Transverse colon (tissue), 4 donors: ENCODE measurements around the gene SNX33. TPM values are rescaled to one million over a fixed set of nuclear protein-coding genes. Genes with fewer than 3 reads are reported as not detected.

Experiments
- DNase-seq: peaks from one replicate; pipeline ENCODE4 v3.0.0-alpha.2; 2019
- H3K27ac ChIP-seq, 4 donors: fragments of 200-600 bp; sonication (generic); 2 replicates each; pipeline ENCODE4 v1.5.1; 2016 to 2018; ENCODE audit warnings: inconsistent platforms in 4 of 4
- H3K27me3 ChIP-seq: fragments of 200-600 bp; sonication (generic); 2 replicates; pipeline ENCODE4 v1.5.1; 2017; ENCODE audit warnings: inconsistent platforms
- H3K36me3 ChIP-seq, 4 donors: fragments of 200-600 bp; sonication (generic); 2 replicates each; pipeline ENCODE4 v1.5.1; 2017 to 2019; ENCODE audit warnings: inconsistent platforms in 4 of 4
- H3K4me1 ChIP-seq, 4 donors: fragments of 200-600 bp; sonication (generic); 2 replicates each; pipeline ENCODE4 v1.5.1; 2017 to 2020; ENCODE audit warnings: inconsistent platforms in 4 of 4
- H3K4me3 ChIP-seq, 4 donors: fragments of 200-600 bp; sonication (generic); 1 replicate in 1 of 4; 2 replicates in 3 of 4; pipeline versions ENCODE4 v1.5.1 to v1.6.1; 2017 to 2019; ENCODE audit warnings: inconsistent platforms in 4 of 4
- H3K9me3 ChIP-seq, 2 donors: fragments of 200-600 bp; sonication (generic); 2 replicates each; pipeline ENCODE4 v1.5.1; 2017 to 2019; ENCODE audit warnings: inconsistent platforms in 2 of 2
- CTCF ChIP-seq, 5 experiments: fragments of 200-600 bp in 3 of 5; fragments of 450-650 bp in 2 of 5; sonication (generic) in 3 of 5; IDR thresholded peaks; 1 replicate in 2 of 5; 2 replicates in 3 of 5; pipeline ENCODE4 v1.5.1; 2016 to 2017; ENCODE audit warnings: antibody characterized with exemption in 5 of 5, inconsistent platforms in 3 of 5, mild to moderate bottlenecking in 2 of 5, moderate library complexity in 1 of 5
- EP300 ChIP-seq: sonication (generic); formaldehyde crosslinking; IDR thresholded peaks from one replicate; pipeline ENCODE4 v1.6.1; 2017; ENCODE audit warnings: antibody characterized with exemption, low read depth
- POLR2A ChIP-seq: fragments of 450-650 bp; IDR thresholded peaks from one replicate; pipeline ENCODE4 v1.6.1; 2016; ENCODE audit warnings: antibody characterized with exemption, mild to moderate bottlenecking, moderate library complexity
- POLR2AphosphoS5 ChIP-seq, 3 donors: sonication (generic); formaldehyde crosslinking; IDR thresholded peaks; one replicate each; pipeline ENCODE4 v1.6.1; 2016; ENCODE audit warnings: antibody characterized with exemption in 3 of 3
- WGBS, 2 donors: methylation state at CpG; one replicate each; pipeline ENCODE4 v1.1.5; 2018; ENCODE audit warnings: low coverage in 1 of 2; 5-methylcytosine and 5-hydroxymethylcytosine counted together
- in situ Hi-C, 4 donors: fragments of 200-750 bp; cut with MboI; loops; one replicate each; pipeline versions ENCODE4 v1.15.0 to v1.15.1; 2017; ENCODE audit warnings: low sequenced_read_pairs in 3 of 4, low pct_ligation_motif_present in 1 of 4, low pct_unique_long_range_greater_than_20kb in 1 of 4
- intact Hi-C: fragments of 100-400 bp; cut with DNase I; formaldehyde crosslinking; loops from one replicate; pipeline ENCODE4 v1.15.1; 2023; ENCODE audit warnings: low total_unique reads
- total RNA-seq, 4 donors: library from RNA; depleted of rRNA; stranded (reverse); fragments of >200 nt; gene quantifications; one replicate each; pipeline ENCODE4 v1.1.0, GENCODE V29; 2016

SNX33 gene
- total RNA-seq, 4 donors from 2014 or later: 26.5 to 52.0 (median 36.5) TPM

- Histone ChIP-seq H3K27me3 (no peaks in the 10 kb centered on the region), H3K4me1 (peaks cover 37 to 58% (median 46%) of the 10 kb centered on the region in 4 donors), H3K36me3 (peaks cover 0 to 4% (median 0%) of the 10 kb centered on the region in 4 donors), H3K9me3 (no peaks in the 10 kb centered on the region), H3K4me3 (no peak overlapping the region), H3K27ac (no peak overlapping the region)
- no peak for DNase-seq
- in situ Hi-C loops (no loop called here), intact Hi-C loops (no loop called here)
- TF ChIP-seq POLR2AphosphoS5 (IDR thresholded peaks at IDR 0.05) (no peak), POLR2A (no peak), CTCF (IDR thresholded peaks at IDR 0.05) (no peak), EP300 (no peak)
- 92 to 95% methylated on average over 4 to 5 of the region's 5 CpGs for WGBS, 2 donors
These were observed 8.6 kb downstream of the SNX33 start for GRCh38 chr15:75656331-75656730.

GRCh38 chr15:75656813-75657212, 9.1 kb downstream of the SNX33 start:
- in situ Hi-C loops: no loop called here
- peaks cover 0 to 4% (median 0%) of the 10 kb centered on the region in 4 donors for H3K36me3 ChIP-seq
- peaks cover 32 to 58% (median 43%) of the 10 kb centered on the region in 4 donors for H3K4me1 ChIP-seq

GRCh38 chr15:75659141-75659771, 11.5 kb downstream of the SNX33 start:
- in situ Hi-C loops: no loop called here
- 33 to 81% methylated on average over 1 to 9 of the region's 9 CpGs for WGBS, 2 donors
- no peaks in the 10 kb centered on the region for H3K9me3 ChIP-seq
- H3K27me3 ChIP-seq: no peaks in the 10 kb centered on the region
- DNase-seq: no peak
- peaks cover 0 to 4% (median 0%) of the 10 kb centered on the region in 4 donors for H3K36me3 ChIP-seq
- intact Hi-C loops: no loop called here
- TF ChIP-seq POLR2AphosphoS5 (IDR thresholded peaks at IDR 0.05): no peak
- no peak for TF ChIP-seq POLR2A
- TF ChIP-seq CTCF (IDR thresholded peaks at IDR 0.05): no peak
- H3K4me3 ChIP-seq: no peak overlapping the region
- H3K27ac ChIP-seq: peak overlapping the region; percentile 71 to 87 (median 81)
- H3K4me1 ChIP-seq: peaks cover 17 to 58% (median 35%) of the 10 kb centered on the region in 4 donors

More at GRCh38 chr15:75656813-75657212, 9.1 kb downstream of the SNX33 start:
- Histone ChIP-seq H3K27ac (no peak overlapping the region), H3K27me3 (no peaks in the 10 kb centered on the region), H3K4me3 (no peak overlapping the region), H3K9me3 (no peaks in the 10 kb centered on the region)
- intact Hi-C loops: no loop called here
- no peak for DNase-seq
- 94% methylated on average over 22 of the region's 22 CpGs; no CpG with 5 or more reads in 1 of the 2 donors for WGBS, 2 donors
- TF ChIP-seq POLR2AphosphoS5 (IDR thresholded peaks at IDR 0.05): no peak
- TF ChIP-seq CTCF (IDR thresholded peaks at IDR 0.05): no peak
- TF ChIP-seq POLR2A: no peak
- TF ChIP-seq EP300: no peak

- no peaks in the 10 kb centered on the region for H3K9me3 ChIP-seq
- no peak overlapping the region for H3K4me3 ChIP-seq
- H3K4me1 ChIP-seq: peaks cover 13 to 58% (median 36%) of the 10 kb centered on the region in 4 donors
- no peaks in the 10 kb centered on the region for H3K27me3 ChIP-seq
- peak overlapping the region; percentile 71 to 87 (median 81) for H3K27ac ChIP-seq
- H3K36me3 ChIP-seq: peaks cover 0 to 4% (median 0%) of the 10 kb centered on the region in 4 donors
- DNase-seq: no peak
- WGBS, 2 donors: 64% methylated on average over 16 of the region's 17 CpGs; no CpG with 5 or more reads in 1 of the 2 donors
- TF ChIP-seq CTCF (IDR thresholded peaks at IDR 0.05) (no peak), POLR2A (no peak)
- in situ Hi-C loops: no loop called here
- intact Hi-C loops: no loop called here
These were observed 12.4 kb downstream of the SNX33 start for GRCh38 chr15:75659928-75660645.
